Ovary (tissue), 3 donors: ENCODE measurements around the gene COPE.

Experiments
- POLR2A ChIP-seq: fragments of 450-650 bp; IDR thresholded peaks from one replicate; pipeline ENCODE4 v1.6.1; 2017; ENCODE audit warnings: antibody characterized with exemption, mild to moderate bottlenecking, moderate library complexity
- TF ChIP-seq, protein P1 (sequence below), 3 donors: fragments of 450-650 bp in 2 of 3; fragments of 200-600 bp in 1 of 3; IDR thresholded peaks; one replicate each; pipeline versions ENCODE4 v1.5.1 to v1.8.0; 2016 to 2022; ENCODE audit warnings: antibody characterized with exemption in 3 of 3, mild to moderate bottlenecking in 1 of 3
- donor health status: DM: no; HTN: no; CAD: no.

DNA sequence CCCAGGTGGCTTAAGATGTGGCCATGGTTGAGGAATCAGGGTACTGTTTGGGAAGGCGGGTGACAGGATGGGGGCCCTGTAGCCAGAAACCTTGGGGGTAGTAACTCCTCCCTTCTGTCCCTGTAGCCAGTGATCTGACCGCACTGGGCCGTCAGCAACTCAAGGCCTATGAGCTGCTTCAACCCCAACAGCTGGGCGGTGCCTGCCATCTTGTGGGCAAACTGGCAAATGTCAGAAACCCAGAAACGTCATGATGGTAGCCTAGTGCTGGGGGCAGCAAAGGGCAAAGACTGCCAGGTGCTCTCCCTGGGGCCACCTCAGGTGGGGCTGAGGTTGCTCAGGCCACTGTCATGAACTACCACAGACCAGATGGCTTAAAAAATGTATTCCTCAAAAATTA, 3.5 kb downstream of the COPE start:
- TF ChIP-seq, protein P1, sequence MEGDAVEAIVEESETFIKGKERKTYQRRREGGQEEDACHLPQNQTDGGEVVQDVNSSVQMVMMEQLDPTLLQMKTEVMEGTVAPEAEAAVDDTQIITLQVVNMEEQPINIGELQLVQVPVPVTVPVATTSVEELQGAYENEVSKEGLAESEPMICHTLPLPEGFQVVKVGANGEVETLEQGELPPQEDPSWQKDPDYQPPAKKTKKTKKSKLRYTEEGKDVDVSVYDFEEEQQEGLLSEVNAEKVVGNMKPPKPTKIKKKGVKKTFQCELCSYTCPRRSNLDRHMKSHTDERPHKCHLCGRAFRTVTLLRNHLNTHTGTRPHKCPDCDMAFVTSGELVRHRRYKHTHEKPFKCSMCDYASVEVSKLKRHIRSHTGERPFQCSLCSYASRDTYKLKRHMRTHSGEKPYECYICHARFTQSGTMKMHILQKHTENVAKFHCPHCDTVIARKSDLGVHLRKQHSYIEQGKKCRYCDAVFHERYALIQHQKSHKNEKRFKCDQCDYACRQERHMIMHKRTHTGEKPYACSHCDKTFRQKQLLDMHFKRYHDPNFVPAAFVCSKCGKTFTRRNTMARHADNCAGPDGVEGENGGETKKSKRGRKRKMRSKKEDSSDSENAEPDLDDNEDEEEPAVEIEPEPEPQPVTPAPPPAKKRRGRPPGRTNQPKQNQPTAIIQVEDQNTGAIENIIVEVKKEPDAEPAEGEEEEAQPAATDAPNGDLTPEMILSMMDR (IDR thresholded peaks at IDR 0.05), result no peak
- no peak for TF ChIP-seq POLR2A
